IMR-90 (cell line): ENCODE data around the gene GPR183.

Experiments used
- BHLHE40 ChIP-seq: fragments of 150-350 bp; IDR thresholded peaks from 2 replicates; pipeline ENCODE4 v1.6.1; 2016; ENCODE audit warnings: mild to moderate bottlenecking, low read depth, low read length
- CTCF ChIP-seq: conservative IDR thresholded peaks from 2 replicates; pipeline ENCODE4 v1.5.1; 2012; ENCODE audit warnings: mild to moderate bottlenecking, low read depth, low read length, improper control_type of control experiment
- FOS ChIP-seq: fragments of 150-350 bp; IDR thresholded peaks from 2 replicates; pipeline ENCODE4 v1.6.1; 2016; ENCODE audit warnings: low read depth, low read length
- MAFK ChIP-seq: IDR thresholded peaks from 2 replicates; pipeline ENCODE4 v1.6.1; 2012; ENCODE audit warnings: low read depth, low read length, improper control_type of control experiment
- MAZ ChIP-seq: IDR thresholded peaks from 2 replicates; pipeline ENCODE4 v1.6.1; 2012; ENCODE audit warnings: low read depth, mild to moderate bottlenecking, low read length, improper control_type of control experiment, moderate library complexity, borderline replicate concordance
- MXI1 ChIP-seq: IDR thresholded peaks from 2 replicates; pipeline ENCODE4 v1.6.1; 2012; ENCODE audit warnings: low read depth, mild to moderate bottlenecking, low read length, moderate library complexity, borderline replicate concordance
- POLR2A ChIP-seq: IDR thresholded peaks from 2 replicates; pipeline ENCODE4 v1.6.1; 2012; ENCODE audit warnings: mild to moderate bottlenecking, low read depth, low read length
- RFX5 ChIP-seq: IDR thresholded peaks from 2 replicates; pipeline ENCODE4 v1.8.0; 2012; ENCODE audit warnings: low read depth, mild to moderate bottlenecking, low read length, moderate library complexity
- SMC3 ChIP-seq: fragments of 150-350 bp; IDR thresholded peaks from 2 replicates; pipeline ENCODE4 v1.6.1; 2016; ENCODE audit warnings: low read depth, mild to moderate bottlenecking, antibody characterized with exemption, low read length, moderate library complexity
- USF2 ChIP-seq: fragments of 150-350 bp; IDR thresholded peaks from 2 replicates; pipeline ENCODE4 v1.6.1; 2017; ENCODE audit warnings: mild to moderate bottlenecking, antibody characterized with exemption, low read length, low read depth

- no peak for TF ChIP-seq CTCF
- no peak for TF ChIP-seq MAFK
- TF ChIP-seq POLR2A = no peak
- TF ChIP-seq RFX5 = no peak
- no peak for TF ChIP-seq USF2
- no peak for TF ChIP-seq MAZ
- no peak for TF ChIP-seq SMC3
- TF ChIP-seq MXI1 = no peak
- TF ChIP-seq FOS = no peak
- TF ChIP-seq BHLHE40 = no peak
These were observed 25.4 kb downstream of the GPR183 start for GRCh38 chr13:99281811-99282263.
